ENCODE measurements around the gene ZNF341.
A peak's percentile ranks its signal among the peaks of the same experiment; 100 is the strongest.

ZNF341 gene

DNA sequence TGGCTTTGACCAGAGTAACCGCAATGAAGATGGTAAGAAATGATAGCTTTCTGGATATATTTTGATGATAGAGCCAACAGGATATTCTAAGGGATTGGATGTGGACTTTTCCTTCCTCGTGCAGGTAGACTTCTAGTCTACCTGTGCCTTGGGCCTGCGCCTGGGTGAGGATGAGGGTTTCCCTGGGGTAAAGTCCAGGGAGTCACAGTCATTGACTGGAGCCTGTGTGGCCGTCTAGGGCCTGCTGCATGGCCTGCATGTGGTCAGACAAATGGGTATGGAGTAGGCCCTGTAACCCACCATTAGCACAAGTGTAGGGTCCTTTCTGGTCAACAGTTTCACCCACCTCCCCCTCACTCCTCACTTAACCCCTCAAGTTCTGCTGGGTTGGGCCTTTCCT lies 66.6 kb downstream of the ZNF341 start:
- no peak for DNase-seq

DNA sequence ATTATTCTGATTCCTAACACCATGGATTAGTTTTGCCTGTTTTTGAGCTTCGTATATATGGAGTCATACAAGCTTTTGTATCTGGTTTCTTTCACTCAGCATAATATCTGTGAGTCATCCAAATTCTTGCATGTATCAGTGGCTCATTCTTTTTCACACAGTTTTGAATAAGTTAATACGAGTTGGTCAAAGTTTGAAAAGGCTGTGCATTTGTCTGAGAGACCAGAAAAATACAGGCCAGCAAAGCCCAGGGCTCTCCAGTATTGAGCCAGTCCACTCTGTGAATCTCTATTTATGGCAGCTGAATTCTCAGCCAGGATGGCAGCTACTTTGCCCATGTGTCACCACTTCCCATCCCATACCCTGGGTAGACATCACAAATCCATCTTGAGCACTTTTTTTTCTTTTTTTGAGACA lies 72.1 kb downstream of the ZNF341 start:
- no peak for DNase-seq

DNA sequence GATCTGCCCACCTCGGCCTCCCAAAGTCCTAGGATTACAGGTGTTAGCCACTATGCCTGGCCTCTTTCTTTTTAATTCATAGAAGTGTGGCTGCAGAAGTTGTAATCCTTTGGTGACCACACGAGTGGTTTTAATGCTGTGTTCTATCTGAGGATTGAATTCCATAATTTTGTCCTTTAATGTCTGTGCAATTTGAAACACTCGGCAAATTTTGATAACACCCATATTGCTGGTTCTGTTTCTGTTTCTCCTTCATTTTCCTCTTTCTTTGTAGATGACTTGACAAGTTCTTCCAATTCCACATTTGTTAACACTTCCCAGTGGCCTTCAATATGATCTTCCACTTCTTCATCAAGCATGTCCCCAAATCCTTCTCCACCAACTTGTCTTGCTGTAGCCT lies 76.6 kb downstream of the ZNF341 start:
- no peak for DNase-seq

DNA sequence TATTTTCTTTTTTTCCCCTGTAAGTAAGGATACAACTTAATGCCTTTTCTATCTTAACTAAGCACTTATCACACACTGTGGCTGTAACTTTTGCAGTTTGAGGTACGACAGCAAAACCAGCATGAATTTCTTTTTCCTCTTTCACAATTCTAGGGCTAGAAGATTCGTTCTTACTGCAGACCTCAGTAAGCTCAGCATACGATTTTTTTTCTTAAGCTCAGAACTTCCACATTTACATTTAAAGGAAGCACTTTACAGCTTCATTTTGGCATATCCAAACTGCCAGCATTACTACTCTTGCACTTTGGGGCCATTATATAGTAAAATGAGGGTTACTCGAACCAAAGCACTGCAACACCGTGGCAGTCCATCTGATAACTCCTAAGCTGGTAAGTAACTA lies 78.5 kb downstream of the ZNF341 start:
- DNase-seq = no peak

DNA sequence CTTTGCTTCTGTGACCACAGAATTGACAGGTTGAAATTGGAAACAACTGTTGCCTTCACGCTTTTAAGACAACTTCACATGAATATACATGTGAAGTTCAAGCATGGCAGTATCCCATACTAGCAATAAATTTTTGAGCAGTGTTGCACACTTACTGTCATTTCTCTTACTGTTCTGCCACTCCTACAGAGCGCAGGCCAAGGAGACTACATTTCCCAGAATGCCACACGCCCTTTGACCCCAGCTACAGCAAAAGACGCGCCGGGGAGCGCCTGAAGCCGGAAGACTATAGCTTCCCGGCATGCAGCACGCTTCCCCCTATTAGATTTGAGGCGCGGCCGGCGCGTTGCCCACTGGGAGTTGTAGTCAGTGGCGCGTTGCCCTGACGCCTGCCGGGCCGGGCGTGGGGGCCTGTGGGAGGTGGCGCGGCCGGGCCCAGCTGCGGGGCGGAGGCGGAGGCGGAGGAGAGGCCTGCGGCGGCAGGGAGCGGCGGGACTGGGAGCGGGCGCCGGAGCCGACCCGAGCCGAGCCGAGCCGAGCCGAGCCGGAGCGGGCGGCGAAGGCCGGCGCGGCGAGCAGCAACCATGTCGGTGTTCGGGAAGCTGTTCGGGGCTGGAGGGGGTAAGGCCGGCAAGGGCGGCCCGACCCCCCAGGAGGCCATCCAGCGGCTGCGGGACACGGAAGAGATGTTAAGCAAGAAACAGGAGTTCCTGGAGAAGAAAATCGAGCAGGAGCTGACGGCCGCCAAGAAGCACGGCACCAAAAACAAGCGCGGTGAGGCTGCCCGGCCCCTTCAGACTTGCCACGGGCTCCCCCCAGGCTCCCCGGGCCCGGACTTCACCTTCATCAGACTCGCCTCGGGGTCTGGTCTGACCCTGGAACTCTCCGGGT lies 79.3 kb downstream of the ZNF341 start, which contains the start of gene CHMP4B:
Gene CHMP4B, plus strand, starts transcription at position 464 of the 891 bp plus-strand sequence. Its CDS starts 121 bp downstream, at position 585.
- DNase-seq = peak; percentile 99

DNA sequence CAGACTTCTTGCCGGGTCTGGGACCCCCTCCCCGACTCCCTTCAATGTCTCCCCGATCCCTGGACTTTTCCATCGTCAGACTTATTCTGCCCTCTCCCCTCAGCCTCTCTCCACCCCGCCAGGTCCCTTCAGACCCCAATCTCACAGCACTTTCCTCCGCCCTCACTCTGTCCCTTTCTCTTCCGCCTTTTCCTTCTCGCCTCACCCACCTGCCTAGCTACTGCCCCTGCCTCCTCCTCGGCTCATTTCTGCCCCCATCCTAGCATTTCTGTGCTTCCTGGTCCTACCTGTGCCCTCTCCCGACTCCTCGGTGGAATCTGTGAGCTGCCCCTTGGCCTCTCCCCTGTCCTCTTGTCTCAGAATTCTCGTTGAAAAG lies 80.0 kb downstream of the ZNF341 start:
- no peak for DNase-seq

DNA sequence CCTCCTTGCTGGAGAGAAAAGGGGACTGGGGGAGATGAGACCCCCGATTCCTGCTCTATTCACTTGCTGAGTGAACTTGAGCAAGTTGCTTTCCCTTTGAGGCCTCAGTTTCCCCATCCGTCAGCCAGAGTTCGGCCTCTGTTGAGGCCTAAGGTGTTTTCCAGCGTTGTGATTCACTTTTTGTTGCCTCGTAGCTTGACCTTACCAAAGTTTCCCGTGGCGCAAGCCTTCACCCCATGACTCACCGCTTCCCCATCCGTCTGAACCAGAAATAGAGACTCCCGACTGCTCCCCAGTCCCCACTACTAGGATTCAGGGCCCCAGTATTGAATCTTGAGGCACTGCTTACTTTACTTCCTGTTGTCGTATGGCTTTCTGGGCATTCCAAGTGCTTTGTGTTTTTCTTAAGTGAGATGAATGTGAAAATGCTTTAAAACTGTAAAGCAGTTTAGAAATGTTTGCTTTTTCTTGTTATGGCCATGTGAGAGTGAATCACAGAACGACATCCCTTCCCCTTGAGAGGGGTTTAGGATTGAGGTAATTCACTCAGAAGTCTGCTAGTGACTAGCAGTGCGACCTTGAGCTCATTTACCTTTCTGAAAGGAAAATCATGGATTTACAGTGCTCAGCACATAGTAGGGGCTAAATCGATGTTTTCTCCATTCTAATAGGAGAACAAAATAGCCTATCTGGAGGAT lies 80.5 kb downstream of the ZNF341 start:
- DNase-seq = peak; percentile 41

DNA sequence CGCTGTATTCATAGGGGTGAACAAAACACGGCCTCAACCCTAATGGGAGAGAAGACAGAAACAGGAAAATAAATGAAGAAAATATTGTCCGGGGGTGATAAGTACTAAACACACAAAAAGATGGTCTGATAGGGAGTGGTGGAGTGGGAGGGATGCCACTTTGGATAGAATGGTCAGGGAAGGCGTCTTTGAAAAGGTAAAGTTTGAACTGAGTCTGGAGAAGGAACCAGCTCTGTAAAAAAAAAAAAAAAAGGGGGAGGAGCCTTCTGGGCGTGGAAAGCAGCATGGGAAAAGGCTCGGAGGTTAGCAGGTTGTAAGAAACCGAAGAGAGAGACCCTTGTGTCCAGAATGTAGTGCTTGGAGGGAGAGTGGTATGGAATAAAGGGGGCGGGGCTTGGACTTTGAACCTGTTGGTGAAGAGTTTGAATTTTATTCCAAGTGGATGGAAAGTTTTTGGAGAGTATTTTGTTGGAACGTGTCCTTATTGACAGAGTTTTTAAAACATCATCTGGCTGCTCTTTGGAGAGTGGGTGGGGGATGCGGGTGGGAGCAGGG lies 81.2 kb downstream of the ZNF341 start:
- DNase-seq = no peak

DNA sequence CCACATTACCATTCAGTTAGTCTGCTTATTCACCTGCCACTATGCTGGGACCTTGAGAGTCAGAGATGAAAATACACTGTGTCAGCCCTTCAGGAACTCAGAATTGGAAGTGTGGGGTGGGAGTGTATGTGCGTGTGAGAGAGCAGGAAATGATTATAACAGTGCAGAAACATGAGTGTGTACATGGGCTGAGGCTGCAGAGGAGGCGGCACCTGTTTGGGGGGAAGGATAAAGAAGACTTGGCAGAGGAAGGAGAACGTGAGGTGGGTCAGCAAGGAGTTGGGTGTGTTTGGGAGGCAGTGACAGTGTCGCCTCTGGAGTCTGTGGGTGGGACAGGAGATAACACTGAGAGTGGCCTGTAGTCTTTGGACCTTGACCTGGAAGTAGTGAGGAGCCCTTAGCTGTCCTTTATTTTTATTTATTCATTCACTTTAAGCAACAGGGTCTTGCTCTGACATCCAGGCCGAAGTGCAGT lies 82.5 kb downstream of the ZNF341 start:
- DNase-seq = peak; percentile 8

DNA sequence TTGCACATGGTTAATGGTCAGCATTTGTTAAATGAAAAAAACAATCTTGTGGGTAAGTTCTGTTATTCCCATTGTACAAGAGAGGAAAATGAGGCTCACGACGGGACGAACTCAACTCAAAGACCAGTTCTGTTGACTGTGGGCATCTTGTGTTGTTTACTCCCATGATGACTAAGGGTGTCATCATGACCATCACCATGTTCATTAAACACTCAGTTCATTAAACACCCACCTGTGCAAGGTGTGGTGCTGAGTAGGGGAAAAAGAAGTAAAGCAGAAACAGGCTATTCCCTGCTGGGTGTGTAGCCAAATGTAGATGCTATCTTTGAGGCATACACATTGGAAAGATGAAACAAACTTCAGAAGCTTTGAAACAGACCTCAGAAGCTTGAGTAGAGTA lies 83.9 kb downstream of the ZNF341 start:
- DNase-seq = no peak

DNA sequence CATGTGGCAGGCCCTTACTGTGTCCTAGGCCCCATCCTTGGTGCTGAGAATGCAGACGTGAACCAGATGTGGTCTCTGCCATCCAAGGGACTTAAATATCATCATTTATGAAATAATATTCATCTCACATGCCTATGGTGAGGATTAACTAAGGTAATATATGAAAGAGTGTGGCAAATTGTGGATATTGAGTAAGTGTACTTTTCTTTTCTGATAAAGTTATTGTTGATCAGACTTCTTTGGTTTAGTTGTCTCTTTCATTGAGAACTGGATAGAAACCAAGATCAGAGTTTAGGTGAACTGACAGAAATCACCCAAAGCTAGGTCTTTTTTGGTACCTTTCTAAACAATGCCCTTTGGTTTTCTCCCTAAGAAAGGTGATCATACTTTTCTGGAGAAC lies 84.4 kb downstream of the ZNF341 start:
- no peak for DNase-seq

DNA sequence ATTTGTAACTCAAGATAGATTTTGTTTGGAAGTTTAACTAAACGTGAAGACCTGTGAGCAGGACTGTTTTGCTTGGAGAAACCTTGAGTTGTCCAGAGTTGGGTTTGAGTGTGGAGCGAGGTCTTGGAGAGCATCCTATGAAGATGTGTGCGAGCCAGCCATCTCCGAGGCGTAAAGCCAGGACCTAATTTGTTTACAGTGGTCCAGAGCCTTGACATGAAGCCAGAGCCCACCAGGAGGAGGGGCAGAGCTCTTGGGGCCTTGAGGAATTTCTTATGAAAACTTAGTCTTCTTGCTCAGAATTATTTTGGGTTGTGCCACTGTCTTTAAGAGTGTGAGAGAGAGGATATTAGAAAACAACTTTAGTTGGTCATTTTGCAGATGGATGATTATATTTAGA lies 85.6 kb downstream of the ZNF341 start:
- DNase-seq = no peak

DNA sequence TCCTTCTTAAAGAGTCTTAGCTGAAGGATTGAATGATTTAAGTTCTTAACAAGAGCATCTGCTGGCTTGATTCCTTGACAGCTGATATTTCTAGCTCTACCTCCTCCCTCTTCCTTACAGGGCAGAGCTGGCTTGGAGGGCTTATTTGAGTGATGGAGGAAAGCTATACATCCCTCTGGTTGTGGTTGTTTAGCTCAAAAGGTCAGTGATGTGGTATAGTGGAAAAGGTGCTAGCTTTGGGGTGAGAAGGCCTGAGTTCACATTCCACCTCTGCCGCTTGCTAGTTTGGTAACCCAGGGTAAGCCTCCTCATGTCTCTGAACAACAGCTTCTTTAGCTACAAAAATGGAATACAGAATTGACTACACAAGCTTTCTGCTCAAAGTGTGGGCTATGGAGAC lies 87.7 kb downstream of the ZNF341 start:
- no peak for DNase-seq

DNA sequence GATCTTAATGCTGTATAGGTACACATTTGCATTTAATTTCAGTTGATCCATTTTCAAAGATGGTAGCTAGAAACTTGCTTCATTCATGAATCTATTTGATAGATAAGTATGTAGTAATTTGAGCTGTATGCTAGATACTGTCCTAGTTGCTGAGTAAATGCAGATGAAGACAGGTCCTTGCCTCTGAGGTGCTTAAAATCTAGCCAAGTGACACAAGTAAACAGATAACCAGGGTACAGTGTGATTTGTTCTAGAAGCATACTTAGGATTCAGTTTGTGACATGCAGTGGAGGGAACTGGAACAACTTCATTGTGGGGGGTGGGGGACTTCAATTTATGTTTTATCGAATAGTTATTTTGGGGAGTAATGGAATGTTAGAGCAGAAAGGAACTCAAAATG lies 88.6 kb downstream of the ZNF341 start:
- no peak for DNase-seq

DNA sequence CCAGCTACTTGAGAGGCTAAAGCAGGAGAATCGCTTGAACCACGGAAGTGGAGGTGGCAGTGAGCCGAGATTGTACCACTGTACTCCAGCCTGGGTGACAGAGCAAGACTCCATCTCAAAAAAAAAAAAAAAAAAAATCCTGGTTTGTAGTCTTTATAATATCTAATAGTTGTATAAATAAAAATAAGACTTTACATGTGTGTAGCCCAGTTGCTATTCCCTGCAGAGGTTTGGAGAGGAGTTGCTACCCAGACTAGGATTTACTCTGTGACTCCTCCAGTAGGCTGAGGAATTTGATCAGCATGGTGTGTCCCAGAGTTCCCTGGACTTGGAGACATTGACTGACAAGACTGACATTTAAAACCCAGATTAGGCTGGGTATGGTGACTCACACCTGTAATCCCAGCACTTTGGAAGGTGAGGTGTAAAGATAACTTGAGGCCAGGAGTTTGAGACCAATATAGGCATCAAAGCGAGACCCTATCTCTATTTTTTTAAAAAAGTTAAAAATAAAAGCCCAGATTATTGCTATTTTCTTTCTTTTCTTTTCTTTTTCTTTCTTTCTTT lies 89.6 kb downstream of the ZNF341 start:
- DNase-seq = no peak

DNA sequence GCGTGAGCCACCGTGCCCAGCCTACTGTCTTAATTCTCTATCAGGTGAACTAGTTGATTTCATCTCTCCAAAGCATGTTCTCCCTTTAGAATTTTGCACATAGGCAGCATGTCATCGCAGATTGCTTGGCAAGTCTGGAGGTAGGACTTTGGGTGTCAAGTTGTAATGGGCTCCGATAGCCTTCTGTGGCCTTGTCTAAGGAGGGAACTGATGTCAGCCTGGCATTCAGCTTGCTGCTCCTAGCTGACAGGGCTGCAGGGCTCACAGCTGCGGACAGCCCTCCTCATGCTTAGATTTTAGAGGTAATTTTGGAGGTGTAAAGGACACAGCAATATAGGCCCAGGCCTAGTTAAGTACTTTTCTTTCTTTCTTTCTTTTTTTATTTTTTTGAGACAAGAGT lies 90.6 kb downstream of the ZNF341 start:
- no peak for DNase-seq

DNA sequence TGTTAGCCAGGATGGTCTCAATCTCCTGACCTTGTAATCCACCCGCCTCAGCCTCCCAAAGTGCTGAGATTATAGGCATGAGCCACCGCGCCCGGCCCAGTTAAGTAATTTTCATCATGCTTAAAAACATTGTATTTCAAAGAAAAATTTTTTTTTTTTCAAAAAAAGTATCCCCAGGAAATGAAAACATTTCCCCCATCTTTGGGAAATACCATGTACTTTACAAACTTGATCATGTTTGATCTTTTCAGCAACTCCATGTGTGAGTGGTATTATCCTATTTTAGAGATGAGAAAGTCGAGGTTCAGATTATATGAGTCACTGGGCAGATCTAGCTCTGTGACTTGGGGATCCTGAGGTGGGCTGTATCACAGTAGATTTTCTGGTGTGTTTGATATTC lies 91.2 kb downstream of the ZNF341 start:
- no peak for DNase-seq

DNA sequence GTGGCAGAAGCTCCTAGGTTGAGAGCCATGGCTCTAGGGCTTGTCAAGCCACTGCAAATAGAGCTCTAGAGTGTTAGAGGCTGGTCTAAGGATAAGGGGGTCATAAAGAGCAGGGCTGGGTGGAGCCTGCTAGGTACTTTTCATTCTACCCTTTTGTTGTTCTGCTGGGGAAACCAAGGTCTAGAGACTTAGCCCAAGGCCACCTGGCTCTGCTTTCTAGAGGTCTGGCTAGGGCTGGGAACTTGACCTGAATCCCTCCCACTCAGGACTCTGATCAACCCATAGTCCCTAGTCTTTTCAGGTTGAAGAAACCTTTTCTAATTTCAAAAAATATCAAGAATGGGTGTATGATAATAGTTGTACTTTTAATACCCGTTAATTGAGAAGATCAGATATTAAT lies 93.1 kb downstream of the ZNF341 start:
- no peak for DNase-seq

DNA sequence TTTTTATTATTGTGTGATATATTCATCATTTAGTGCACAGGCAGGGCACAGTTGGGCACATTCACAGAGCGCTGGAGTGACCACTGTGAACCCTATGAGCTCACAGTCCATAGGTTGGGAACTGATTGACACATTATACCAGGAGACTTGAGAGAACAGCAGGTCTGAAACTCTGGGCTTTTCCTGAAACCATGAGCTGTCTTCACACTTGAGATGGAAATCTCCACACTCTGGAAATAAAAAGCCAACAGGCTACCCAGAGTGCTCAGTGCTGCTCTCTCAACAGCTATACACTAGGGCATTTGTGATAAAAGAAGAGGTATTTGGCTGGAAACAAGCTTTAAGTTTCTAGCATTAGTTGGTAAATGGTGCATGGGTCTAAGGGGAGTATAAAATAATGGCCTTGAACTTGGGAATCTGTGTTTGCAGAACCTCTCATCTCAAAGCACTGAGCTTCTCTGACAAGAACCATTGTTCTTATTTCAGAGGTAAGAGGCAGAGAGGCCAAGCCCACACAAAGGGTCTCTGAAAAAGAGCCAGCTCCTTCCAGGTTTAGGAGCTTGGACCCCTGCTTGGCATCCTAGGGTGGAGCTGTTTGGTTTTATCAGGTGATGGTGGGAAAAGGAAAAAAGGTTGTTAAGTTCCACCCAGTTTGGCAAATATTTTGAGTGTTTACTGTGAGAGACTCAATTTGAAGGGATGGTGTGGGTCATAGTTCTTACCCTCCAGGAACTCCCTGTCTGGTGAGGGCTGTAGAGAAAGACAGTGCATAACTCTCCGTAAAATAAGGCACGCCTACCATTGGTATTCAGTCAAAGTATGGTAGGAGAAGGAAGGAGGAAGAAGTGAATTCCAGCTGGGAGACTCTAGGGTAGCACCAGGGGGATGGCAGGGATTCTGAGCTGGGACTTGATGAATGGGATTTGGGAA lies 93.8 kb downstream of the ZNF341 start:
- no peak for DNase-seq

DNA sequence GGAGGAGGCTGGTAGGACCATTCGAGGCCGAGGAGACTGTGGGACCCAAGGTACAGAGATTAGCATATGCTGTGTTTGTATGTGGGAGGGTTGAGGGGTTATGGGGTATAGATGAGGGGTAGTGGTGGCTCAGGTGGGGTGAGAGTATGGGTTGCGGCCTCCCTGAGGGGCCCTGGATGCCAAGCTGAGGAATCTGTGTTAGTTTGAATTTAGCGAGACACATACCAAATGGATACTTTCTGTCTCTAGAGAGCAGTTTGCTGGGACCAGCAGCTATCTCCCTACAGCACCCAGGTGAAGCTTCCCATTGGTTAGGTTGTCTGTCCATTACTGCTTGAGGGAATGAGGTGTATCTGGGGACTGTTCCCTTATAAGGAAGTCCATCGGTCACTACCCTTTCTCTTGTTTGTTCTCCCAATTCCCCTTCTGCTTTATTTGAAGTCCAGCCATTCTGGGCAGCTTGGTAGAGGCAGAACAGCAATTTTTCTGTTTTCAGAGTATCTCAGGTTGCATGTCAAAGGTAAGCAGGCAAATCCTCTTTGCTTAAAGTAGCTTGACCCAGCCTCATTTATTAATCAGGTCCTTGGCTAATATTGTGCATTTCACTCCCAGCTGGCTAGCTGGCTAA lies 94.6 kb downstream of the ZNF341 start:
- DNase-seq = no peak

DNA sequence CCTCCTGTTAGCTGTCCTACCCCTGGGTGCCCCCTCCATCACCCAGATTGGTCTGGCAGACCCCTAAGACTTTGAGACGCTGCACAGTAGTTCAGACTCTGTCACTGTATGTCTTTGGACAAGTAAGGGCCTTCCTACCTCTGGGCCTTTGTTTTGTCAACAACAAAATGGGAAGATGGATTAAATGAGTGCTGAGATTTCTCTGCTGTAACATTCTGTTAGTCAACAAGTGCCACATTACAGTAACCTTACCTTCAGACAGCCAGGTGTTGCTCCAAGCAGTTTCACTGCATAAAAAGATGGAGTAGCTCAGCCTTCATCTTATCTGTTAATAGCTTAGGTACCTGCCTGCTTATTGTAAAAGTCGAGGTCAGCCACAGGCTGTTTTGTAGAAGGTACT lies 95.3 kb downstream of the ZNF341 start:
- no peak for DNase-seq
